ENCODE measurements around the gene KLK1.

Gene KLK1

GRCh38 chr19:50835785-50836542 lies 12.4 kb upstream of the KLK1 start:
- peak; percentile 34 to 76 for DNase-seq

GRCh38 chr19:50835103-50835784 lies 11.7 kb upstream of the KLK1 start:
- no peak for DNase-seq

- no peak for DNase-seq
These were observed 10.2 kb upstream of the KLK1 start for GRCh38 chr19:50833802-50834167.

- DNase-seq: no peak
These were observed 9.7 kb upstream of the KLK1 start, which contains the start of gene KLK15 for GRCh38 chr19:50833117-50833801. KLK15 (minus strand) TSS chr19:50833574; CDS start chr19:50831492, 2,082 bp downstream.

- DNase-seq: no peak
These were observed 9.1 kb upstream of the KLK1 start for GRCh38 chr19:50832666-50833065.

GRCh38 chr19:50831026-50831396 lies 7.4 kb upstream of the KLK1 start:
- DNase-seq: no peak

GRCh38 chr19:50830266-50831025 lies 6.9 kb upstream of the KLK1 start:
- no peak for DNase-seq

- no peak for DNase-seq
These were observed 6.2 kb upstream of the KLK1 start for GRCh38 chr19:50829801-50830200.

- no peak for DNase-seq
These were observed 3.9 kb upstream of the KLK1 start for GRCh38 chr19:50827476-50827875.

- no peak for DNase-seq
These were observed 3.1 kb upstream of the KLK1 start for GRCh38 chr19:50826492-50827240.

- no peak for DNase-seq
These were observed 852 bp downstream of the KLK1 start for GRCh38 chr19:50822661-50823208.

GRCh38 chr19:50821622-50822021 lies 2.0 kb downstream of the KLK1 start:
- DNase-seq: no peak

- DNase-seq: no peak
These were observed 2.4 kb downstream of the KLK1 start for GRCh38 chr19:50821248-50821612.

- DNase-seq: no peak
These were observed 2.9 kb downstream of the KLK1 start for GRCh38 chr19:50820549-50821247.

GRCh38 chr19:50820086-50820485 lies 3.5 kb downstream of the KLK1 start:
- DNase-seq: no peak

GRCh38 chr19:50819636-50820035 lies 4.0 kb downstream of the KLK1 start:
- DNase-seq: no peak

- no peak for DNase-seq
These were observed 4.6 kb downstream of the KLK1 start for GRCh38 chr19:50818859-50819472.

GRCh38 chr19:50817941-50818858 lies 5.4 kb downstream of the KLK1 start:
- peak; percentile 15 to 56 for DNase-seq

GRCh38 chr19:50815439-50815838 lies 8.1 kb downstream of the KLK1 start:
- DNase-seq: no peak

GRCh38 chr19:50814883-50815282 lies 8.7 kb downstream of the KLK1 start:
- no peak for DNase-seq
